Activated CD8-positive, alpha-beta memory T cell treated with anti-CD3 and anti-CD28 coated beads, Interleukin-2, amount 50 U/mL, for 48 hours (primary cell): Measurements from ENCODE around the gene CFAP74.
"Not testable (repeated sequence)": the region's sequence is repeated elsewhere in the genome, so short reads cannot be mapped to it uniquely, and the experiment has no call there.

Experiments used
- DNase-seq: peaks from one replicate; pipeline ENCODE4 v3.0.0-alpha.2; 2020

CFAP74 gene

DNA sequence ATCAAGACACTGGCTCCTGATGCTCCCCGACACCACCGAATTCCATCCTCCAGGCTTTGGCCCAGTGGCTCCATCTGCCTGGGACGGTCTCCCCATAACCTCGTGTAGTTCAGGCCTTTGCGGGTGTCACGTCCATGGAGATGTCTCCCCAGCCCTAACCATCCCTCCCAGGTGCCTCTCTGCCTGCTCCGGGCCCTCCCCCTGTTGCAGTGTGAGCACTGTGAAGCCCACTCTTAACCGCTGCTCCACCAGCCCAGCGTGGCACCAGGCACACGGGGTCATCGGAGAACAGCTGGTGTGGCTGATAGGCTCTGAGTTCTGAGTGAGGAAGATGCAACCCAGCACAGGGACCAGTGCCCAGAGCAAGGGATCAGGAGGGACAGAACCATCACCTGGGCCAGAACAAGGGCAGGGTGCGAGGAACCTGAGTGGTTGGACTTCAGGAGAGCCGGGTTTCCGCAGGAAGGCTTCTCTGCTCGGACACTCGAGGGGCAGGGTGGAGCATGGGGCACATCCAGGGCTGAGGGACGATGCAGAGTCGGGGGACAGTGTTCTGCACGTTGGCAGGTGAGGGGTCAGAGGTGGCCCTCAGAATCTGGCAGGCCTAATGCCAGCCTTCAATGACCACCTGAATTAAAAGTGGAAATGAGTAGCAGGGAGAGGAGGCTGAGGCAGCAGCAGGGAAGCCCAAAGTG, 110.1 kb downstream of the CFAP74 start:
- no peak for DNase-seq

DNA sequence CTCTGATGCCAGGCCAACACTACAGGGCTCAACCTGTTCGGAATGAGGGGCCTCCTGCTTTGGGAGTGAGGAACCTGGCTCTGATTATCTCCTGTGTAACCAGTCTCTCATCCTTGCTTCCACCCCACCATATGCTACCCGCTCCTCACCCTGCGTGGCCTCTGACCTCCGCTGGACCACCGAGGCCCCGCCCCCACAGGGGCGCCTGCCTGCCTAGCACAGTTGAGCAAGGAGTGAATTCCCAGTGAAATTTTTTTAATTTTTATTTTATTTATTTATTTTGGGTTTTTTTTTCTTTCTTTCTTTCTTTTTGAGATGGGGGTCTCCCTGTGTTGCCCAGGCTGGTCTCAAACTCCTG, 110.8 kb downstream of the CFAP74 start:
- no peak for DNase-seq

DNA sequence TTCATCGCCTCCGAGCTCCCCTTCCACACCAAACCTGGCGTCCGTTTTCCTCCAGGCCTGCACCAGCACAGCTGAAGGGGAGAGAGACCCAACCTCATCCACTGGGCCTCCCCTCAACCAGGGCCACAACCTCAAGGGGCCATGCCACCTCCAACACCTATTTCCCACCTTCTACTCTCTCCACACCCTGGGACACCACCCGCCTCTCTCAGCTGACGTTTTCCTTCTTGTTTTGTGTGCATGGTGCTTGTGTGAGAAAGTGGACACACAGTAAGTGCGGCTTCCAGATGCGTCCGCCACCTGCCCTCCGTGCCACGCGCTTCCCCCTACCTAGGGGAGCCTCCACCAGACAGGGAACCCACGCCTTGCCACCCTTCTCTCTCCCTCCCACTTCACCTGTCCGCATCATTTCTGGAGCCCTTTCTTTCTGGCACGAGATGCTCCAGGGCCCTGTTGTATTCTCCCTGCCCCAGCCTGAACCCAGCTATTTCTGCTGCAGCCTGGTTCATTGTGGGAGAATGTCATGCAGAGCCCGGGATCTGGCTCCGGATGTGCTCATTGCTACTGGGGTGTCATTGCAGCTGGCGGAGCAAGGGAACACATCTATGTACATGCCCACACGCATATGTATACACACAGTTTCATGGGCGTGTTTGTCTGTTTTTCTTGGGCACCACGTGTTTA, 111.4 kb downstream of the CFAP74 start:
- DNase-seq: no peak

DNA sequence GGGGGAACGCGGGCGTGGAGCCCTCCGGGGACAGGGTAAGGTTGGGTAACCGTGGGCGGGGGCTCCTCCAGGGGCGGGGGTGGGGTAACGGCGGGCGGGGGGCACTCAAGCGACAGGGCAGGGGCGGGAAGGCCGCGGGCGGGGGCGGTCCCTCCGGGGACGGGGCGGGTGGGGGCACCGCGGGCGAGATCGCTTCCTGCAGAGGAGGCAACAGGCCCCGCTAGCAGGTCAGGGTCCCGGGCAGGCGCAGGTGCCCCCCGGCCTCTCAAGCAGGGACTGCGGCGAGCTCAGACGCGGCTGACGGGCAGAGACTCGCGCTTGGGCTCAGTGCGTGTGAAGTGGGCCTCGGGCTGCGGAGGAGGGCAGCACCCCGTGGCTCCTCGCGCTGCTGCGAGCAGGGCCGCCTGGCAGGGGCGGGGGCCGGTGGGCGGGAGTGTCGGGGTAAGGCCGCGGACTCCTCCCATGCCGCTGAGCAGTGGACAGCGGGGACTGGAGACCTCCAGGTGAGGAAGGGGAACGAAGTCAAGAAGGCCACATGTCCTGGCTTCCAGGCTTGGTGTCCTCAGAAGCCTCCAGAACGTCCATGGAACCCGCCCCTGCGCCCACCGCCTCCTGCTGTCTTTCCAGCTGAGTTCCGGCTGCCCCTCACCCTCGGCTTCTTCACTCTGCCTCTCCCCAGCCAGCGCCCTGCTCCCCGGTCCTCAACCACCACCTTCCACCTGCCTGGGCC, 112.1 kb downstream of the CFAP74 start:
- DNase-seq: peak; percentile 83

DNA sequence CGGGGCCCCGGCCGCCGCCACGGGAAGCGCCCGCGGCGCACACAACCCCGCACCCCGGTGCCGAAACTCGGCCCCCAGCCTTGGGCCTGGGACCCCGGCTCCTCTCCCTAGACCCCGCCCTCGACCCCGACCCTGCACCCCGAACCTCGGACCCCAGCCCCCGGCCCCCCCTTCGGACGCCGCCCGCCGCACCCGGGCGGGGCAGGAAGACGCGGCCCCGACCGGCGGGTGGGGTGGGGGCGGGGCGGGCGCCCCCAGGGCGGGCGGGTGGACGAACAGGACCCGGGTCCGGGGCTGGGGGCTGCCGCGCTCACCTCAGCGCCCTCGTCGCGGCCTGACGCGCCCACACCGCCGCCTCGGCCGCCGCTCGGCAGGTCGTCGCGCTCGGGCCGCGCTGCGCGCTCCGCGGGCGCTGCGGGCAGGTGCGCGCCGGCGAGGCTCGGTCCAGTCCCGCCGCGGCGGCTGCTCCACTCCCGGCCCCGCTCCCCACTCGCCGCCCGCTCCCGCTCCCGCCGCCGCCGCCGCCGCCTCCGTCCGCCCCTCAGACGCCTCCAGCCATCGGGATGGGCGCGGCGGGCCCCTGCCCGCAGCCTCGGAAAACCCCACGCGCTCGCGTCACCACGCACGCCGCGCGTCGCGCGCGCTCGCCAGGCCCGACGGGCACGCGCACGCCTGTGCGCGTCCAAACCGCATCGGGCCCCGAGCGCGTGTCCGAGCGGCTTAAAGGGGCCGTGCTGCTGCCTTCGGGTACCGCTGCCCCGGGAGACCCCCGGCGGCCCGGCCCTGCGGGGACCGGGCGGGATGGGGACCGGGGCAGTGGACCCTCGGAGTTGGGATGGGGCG, 112.9 kb downstream of the CFAP74 start, which contains the start of gene GNB1:
Gene GNB1, minus strand, starts transcription at position 582 of the 843 bp plus-strand sequence. CDS start 65,634 bp downstream, outside the sequence.
- peak; percentile 96 for DNase-seq

DNA sequence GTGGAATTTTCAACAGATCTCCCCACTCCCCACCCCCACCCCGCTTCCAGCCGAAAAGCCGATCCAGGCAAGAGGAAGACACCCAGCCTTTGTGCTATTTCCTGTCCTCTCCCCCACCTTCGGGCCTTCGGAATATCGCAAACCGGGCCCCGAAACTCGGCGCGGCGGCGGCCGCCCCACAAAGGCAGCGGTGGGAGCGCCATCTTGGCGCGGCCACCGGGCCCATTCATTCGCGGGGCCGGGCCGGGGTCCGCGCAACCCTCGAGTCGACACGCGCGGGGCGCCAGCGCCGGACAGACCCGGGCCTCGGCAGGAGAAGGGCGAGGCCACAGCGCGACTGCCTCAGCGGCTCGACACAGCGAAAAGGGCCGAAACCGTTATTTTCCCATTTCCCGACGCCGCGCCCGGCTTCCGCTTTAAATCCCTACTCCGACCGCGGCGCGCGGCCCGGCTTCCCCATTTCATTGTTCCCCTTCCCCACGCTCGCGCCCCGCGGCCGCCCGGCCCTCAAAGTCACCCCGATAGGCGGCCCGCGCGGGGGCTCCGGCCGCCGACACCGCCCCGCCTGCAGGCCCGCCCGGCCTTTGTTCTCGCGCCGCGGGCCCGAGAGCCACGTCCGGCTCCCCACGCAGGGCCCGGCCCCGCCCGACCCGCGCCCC, 113.6 kb downstream of the CFAP74 start:
- peak; percentile 79 for DNase-seq

DNA sequence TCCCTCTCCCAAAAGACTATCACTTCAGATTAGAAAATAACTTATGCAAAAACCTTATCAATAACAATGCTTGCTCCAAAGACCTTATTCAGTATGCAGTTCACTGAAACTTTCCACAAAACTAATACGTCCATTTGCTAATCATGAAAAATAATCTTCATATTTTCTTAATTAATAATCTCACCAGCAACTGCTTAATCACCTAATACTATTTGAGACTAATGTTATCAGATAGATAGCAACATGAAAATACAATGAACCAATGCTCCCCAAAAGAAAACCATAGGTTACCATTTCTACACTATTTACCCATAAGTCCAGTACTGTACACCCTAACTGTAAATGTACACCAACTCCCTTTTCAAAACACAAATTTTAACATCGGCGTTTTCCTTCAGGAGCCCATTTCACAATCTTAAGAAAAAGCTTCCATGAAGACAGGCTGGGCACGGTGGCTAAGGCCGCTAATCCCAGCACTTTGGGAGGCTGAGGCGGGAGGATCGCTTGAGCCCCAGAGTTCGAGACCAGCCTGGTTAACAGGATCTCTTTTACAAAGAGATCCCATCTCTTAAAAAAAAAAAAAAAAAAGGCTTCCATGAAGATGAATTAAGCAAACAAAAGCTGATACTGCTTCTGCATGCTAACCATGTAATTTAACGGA, 114.4 kb downstream of the CFAP74 start:
- DNase-seq: no peak

DNA sequence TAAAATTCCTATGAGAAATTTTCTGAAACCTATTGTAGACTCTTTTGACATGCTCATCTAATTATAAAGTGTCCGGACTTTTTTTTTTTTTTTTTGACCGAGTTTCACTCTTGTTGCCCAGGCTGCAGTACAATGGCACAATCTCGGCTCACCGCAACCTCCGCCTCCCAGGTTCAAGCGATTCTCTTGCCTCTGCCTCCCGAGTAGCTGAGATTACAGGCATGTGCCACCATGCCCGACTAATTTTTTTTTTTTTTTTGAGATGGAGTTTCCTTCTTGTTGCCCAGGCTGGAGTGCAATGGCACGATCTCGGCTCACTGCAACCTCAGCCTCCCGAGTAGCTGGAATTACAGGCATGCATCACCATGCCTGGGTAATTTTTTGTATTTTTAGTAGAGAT, 119.7 kb downstream of the CFAP74 start:
- DNase-seq: not testable (repeated sequence)

DNA sequence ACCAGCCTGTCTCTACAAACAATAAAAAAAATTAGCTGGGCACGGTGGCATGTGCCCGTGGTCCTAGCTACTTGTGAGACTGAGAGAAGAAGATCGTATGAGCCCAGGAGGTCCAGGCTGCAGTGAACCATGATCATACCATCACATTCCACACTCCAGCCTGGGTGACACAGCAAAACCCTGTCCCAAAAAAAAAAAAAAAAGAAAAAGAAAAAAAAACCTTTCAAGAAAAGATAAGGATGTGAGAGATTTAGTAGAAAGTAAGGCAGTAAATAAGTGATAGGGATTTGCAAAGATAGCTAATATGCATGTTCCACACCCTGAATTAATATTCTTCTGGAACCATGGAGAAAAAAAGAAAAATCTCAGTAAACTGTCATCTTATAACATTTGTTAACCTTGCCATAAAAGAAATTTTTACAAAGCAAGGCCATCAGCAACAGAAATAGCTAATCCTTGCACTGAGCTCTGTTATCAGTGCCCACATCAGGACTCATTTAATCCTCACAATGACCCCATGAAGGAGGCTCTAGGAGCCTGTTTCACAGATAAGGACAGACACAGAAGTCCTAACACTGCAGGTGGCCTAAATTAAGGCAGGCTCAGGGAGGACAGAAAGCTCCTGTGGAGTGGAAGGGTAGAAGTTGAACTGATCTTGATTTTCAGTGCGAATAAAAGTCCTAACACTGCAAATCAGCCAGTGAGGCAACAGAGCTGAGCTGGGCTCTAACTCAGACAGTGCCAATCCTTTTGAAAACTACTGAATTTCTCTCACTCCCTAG, 120.3 kb downstream of the CFAP74 start:
- DNase-seq: no peak

DNA sequence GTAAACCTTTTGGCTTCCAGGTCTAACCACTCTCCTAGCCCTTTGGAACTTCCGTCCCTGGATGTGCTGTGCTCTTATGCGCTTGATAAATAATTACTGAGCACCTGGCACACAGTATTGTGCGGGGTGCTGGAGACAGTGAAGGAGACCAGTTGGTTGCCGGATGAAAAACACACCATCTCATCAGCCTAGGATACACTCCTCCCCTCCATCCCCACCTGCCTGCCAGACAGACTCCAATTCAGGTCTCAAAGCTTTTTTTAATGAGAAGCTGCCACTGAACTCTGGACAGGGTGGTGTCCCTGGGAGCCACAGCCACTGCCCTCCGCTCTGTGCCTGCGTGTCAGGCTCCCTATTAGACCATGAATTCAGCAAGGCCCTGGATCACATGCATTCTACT, 121.9 kb downstream of the CFAP74 start:
- DNase-seq: no peak

DNA sequence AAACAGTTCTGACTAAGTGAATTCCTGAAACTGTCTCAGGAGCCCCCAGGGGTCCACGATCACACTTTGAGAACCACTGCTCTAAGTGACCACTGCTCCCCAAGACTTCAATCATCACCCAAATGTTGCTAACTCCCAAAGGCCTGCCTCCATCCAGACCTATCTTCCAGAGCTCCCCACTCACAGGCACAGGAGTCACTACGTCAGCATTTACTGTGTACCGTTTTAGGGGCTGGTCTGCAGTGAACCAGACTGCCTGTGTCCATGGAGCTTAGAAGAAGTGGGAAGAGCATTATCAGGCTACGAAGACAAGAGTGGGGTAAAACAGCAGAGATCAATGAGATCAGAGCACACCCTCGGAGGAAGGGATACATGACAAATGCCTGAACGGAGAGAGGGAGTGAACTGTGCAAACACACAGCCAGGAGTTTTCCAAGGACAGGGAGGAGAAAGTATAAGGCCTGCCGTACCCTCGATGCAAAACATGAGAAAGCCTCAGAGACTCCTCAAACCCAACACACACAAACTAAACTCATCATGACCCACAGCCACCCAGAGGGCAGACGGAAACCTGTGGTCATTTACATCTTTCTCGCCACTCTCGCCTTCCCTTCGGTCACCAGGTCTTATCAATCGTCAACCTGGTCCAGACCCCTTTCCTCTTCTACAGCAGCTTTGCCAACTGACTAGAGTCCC, 122.8 kb downstream of the CFAP74 start:
- DNase-seq: no peak

DNA sequence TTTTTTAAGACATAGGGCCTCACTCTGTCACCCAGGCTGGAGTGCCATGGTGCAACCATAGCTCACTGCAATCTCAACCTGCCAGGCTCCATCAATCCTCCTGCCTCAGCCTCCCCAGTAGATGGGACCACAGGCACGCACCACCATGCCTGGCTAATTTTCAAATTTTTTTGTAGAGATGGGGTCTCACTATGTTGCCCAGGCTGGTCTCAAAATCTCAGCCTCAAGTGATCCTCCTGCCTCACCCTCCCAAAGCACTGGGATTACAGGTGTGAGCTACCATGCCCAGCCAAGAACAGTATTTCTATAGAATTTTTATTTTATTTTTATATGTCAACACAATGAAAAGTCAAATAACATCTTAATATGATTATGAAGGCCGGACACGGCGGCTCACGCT, 123.6 kb downstream of the CFAP74 start:
- no peak for DNase-seq

DNA sequence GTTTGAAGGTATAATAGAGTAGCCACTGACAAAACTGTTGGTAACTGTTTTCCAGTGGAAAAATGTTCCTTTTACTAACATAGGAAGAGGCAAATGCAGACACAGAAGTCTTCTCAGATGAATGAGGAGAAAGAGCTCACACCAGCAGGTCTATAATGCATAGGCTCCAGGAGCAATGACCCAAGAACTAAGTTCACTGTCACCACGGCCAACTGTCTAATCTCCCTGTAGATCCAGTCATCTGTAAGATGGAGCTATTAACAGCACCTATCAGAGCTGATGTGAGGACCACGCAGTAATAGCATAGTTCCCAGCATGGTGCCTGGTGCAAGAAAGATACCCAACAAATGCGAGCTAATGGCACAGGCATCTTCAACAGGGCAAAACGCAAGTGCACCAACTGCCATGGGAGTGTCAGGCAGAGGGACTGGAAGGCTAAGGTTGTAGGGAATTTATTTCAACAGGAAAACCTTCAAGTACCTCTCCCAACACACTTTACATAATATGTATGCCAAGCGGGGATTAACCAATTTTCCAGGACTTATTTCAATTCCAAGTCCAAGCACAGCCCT, 125.6 kb downstream of the CFAP74 start:
- DNase-seq: no peak

DNA sequence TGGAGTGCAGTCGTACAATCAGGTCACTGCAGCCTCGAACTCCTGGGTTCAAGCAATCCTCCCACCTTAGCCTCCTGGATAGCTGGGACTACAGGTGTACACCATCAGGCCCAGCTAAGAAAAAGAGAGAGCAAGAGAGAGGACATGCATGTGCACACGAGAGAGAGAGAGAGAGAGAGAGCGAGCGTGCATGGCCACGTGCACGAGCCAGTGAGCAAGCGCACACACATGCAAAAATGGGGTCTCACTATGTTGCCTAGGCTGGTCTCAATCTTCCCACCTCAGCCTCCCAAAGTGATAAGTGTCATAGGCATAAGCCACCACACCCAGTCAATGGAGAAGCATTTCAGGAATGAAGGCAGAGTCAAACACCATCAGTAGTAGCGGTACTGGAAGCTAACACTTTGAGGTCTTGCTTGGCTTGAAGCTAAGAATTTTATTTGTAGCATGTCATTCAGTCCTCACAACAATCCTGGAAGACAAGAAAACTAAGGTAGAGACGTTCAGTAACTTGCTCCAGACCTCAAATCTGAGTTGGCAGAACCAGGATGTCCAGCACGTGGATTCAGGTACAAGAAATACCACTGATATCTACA, 127.2 kb downstream of the CFAP74 start:
- no peak for DNase-seq

DNA sequence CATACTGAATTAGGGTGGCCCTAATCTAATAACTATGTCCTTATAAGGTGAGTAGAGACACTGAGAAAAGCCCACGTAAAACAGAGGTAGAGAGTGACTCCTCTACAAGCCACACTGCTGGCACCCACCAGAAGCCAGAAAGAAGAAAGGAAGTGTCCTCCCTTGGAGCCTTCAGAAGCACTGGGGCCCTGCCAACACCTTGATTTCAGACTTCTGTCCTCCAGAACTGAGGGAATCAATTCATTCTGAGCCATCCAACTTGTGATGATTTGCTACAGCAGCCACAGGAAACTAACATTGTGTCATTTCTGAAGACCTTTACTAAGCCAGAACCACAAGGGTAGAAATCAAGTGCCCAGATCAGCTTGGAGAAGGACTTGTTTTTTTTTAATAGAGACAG, 127.7 kb downstream of the CFAP74 start:
- peak; percentile 69 for DNase-seq

DNA sequence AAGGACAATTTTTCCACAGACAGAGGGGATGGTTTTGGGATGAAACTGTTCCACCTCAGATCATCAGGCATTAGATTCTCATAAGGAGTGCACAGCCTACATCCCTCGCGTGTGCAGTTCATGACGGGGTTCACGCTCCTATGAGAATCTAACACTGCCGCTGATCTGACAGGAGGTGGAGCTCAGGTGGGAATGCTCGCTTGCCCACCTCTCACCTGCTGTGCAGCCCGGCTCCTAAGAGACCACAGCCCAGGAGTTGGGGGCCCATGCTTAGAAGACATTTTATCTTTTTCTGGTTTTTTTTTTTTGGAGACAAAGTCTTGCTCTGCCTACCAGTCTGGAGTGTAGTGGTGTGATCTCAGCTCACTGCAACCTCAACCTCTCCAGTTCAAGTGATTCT, 128.7 kb downstream of the CFAP74 start:
- DNase-seq: no peak

DNA sequence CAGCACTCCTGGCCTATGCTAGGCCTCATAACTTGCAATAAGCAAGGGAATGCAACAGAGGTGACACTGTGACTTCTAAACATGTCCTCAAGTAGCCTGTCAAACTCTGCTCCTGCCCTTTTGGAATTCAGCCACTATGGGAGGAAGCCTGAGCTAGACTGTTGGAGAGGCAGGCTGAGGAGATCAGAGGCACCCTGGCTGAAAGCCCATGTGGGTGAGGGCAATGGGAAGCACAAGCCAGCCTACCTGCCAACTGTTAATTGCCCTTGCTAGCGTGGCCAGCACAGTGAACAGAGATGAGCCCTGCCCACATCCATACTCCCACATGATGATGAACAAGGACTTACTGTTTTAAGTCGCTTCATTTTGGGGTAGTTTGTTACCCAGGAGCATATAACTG, 130.4 kb downstream of the CFAP74 start:
- DNase-seq: no peak

DNA sequence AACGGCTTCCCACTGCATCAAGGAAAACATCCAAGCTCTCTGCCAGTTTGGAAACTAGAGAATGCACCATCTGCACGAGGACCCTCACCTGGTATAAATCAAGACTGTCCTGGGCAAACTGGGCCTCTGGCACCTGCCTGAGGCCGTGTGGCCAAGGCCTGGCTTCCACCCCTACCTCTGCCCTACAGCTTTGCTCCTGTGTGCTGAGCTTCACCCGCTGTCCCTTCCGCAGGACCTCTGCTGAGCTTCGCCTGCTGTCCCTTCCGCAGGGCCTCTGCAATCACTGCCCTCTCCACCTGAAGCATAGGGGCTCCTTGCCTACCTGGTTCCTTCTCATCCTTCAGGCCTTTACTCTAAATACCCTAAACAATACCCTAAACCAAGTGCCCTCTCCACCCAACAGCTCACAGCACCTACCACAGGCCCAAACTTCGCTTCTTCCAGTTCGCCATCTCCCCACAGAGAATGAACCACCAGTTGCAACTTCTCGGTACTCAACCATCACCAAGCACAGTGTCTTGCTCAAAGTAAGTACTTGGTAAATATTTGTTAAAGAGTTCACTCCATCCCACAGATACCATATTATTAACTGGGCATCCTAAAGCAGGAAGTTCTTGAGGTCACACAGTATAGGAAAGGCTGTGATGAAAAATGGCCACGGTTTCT, 131.1 kb downstream of the CFAP74 start:
- no peak for DNase-seq
